Muscle layer of duodenum (tissue), 2 donors: ENCODE measurements around the gene TUBA3D.
"Not testable (repeated sequence)": the region's sequence is repeated elsewhere in the genome, so short reads cannot be mapped to it uniquely, and the experiment has no call there.

ENCODE experiments used
- H3K27ac ChIP-seq: one replicate; pipeline ENCODE4 v1.7.0; 2013; ENCODE audit warnings: mild to moderate bottlenecking, low read length
- H3K27me3 ChIP-seq: one replicate; pipeline ENCODE4 v1.7.0; 2013; ENCODE audit warnings: low read depth, mild to moderate bottlenecking, control low read depth, low read length
- H3K36me3 ChIP-seq, 2 donors: one replicate each; pipeline ENCODE4 v1.7.0; 2013; ENCODE audit warnings: low read length in 2 of 2, control low read depth in 1 of 2, mild to moderate bottlenecking in 1 of 2; ENCODE audit not compliant: insufficient read depth in 2 of 2, control insufficient read depth in 1 of 2
- H3K4me1 ChIP-seq, 2 donors: one replicate each; pipeline ENCODE4 v1.7.0; 2013; ENCODE audit warnings: low read length in 2 of 2, mild to moderate bottlenecking in 2 of 2, control low read depth in 1 of 2, moderate library complexity in 1 of 2; ENCODE audit not compliant: insufficient read depth in 2 of 2, control insufficient read depth in 1 of 2
- H3K4me3 ChIP-seq, 2 donors: one replicate each; pipeline ENCODE4 v1.7.0; 2013; ENCODE audit warnings: low read length in 2 of 2, low read depth in 1 of 2, mild to moderate bottlenecking in 1 of 2
- H3K9me3 ChIP-seq, 2 donors: one replicate each; pipeline ENCODE4 v1.7.0; 2013; ENCODE audit warnings: low read length in 2 of 2, control low read depth in 1 of 2, mild to moderate bottlenecking in 1 of 2; ENCODE audit not compliant: control insufficient read depth in 1 of 2
- donor health status: healthy.

TUBA3D gene

DNA sequence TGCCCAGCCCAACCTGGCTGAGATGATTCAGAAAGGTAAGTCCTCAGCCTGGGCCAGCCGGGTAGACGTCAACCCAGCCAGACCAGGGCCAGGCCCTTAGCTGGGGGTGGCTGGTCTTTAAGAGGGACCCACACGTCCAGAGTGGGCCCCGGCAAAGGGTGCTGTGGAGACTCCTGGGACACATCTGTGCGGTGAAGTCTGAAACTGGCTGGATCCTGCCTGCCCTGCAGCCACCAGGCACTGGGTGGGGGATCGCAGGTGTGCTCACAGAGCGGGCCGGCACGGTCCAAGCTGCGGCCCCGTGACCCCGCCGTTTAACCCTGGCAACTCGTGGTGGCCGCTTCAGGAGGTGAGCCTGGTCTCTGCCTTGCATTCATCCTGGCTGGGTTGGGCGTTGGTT is 41.9 kb downstream of the TUBA3D start:
- H3K9me3 ChIP-seq, H3K27me3 ChIP-seq, H3K27ac ChIP-seq, H3K4me3 ChIP-seq, H3K4me1 ChIP-seq: not testable (repeated sequence)
- peaks cover 0 to 55% of the 10 kb centered on the region in 2 donors for H3K36me3 ChIP-seq

GRCh38 chr2:131518531-131518930 is 42.6 kb downstream of the TUBA3D start:
- H3K4me3 ChIP-seq, H3K4me1 ChIP-seq, H3K27me3 ChIP-seq, H3K9me3 ChIP-seq, H3K27ac ChIP-seq: not testable (repeated sequence)
- peaks cover 0 to 54% of the 10 kb centered on the region in 2 donors for H3K36me3 ChIP-seq

GRCh38 chr2:131519466-131519865 is 43.5 kb downstream of the TUBA3D start:
- no peaks in the 10 kb centered on the region for H3K4me1 ChIP-seq
- H3K9me3 ChIP-seq = no peaks in the 10 kb centered on the region
- no peaks in the 10 kb centered on the region for H3K27me3 ChIP-seq
- H3K27ac ChIP-seq = no peak overlapping the region
- H3K36me3 ChIP-seq = peaks cover 0 to 45% of the 10 kb centered on the region in 2 donors
- no peak overlapping the region for H3K4me3 ChIP-seq

DNA sequence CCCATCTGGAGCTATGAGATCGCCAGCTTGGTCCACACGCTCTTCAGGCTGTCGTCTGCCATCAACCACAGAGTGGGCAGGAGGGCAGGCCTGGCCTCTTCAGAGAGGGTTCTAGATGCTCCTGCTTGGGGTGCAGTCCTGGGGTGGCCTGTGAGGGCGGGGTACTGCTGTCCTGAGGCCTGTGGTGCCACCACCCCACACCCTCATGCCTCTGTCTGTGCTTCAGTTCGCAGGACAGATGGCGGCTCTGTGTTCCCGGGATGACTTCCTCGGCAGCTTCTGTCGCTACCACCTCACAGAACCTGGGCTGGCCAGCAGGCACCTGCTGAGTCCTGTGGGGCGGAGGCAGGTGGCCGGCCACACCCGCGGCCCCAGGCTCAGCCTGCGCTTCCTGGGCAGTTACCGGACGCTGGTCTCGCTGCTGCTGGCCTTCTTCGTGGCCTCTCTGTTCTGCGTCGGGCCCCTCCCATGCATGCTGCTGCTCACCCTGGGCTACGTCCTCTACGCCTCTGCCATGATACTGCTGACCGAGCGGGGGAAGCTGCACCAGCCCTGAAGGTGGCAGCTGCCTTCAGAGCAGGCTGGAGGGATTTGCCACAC is 44.1 kb downstream of the TUBA3D start:
- not testable (repeated sequence) for H3K9me3 ChIP-seq, H3K4me1 ChIP-seq, H3K27ac ChIP-seq, H3K4me3 ChIP-seq, H3K27me3 ChIP-seq
- peaks cover 0 to 41% of the 10 kb centered on the region in 2 donors for H3K36me3 ChIP-seq

DNA sequence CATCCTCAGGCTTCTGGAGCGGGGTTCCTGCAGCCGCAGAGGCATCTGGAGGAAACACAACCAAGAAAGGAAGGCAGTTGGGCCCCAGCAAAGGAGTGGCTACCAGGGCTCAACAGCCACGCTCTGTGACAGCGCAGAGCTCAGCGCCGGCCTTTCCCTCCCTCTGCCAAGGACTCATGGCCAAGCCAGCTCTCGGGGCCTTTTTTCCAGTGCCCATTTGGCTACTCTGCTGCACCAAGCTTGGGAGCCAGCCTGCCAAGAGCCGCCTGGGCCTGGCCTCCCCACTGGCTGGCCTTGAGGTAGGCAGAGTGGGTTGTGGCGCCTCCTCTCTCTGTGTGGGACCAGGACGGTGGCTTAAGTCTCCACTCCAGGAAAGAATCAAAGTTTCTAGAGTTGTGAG is 44.6 kb downstream of the TUBA3D start:
- Histone ChIP-seq H3K27ac (no peak overlapping the region), H3K9me3 (no peaks in the 10 kb centered on the region), H3K4me1 (no peaks in the 10 kb centered on the region), H3K36me3 (peaks cover 0 to 41% of the 10 kb centered on the region in 2 donors), H3K27me3 (no peaks in the 10 kb centered on the region), H3K4me3 (no peak overlapping the region)

GRCh38 chr2:131521524-131521923 is 45.6 kb downstream of the TUBA3D start:
- not testable (repeated sequence) for H3K9me3 ChIP-seq, H3K4me1 ChIP-seq, H3K27me3 ChIP-seq, H3K27ac ChIP-seq, H3K4me3 ChIP-seq
- peaks cover 0 to 40% of the 10 kb centered on the region in 2 donors for H3K36me3 ChIP-seq

DNA sequence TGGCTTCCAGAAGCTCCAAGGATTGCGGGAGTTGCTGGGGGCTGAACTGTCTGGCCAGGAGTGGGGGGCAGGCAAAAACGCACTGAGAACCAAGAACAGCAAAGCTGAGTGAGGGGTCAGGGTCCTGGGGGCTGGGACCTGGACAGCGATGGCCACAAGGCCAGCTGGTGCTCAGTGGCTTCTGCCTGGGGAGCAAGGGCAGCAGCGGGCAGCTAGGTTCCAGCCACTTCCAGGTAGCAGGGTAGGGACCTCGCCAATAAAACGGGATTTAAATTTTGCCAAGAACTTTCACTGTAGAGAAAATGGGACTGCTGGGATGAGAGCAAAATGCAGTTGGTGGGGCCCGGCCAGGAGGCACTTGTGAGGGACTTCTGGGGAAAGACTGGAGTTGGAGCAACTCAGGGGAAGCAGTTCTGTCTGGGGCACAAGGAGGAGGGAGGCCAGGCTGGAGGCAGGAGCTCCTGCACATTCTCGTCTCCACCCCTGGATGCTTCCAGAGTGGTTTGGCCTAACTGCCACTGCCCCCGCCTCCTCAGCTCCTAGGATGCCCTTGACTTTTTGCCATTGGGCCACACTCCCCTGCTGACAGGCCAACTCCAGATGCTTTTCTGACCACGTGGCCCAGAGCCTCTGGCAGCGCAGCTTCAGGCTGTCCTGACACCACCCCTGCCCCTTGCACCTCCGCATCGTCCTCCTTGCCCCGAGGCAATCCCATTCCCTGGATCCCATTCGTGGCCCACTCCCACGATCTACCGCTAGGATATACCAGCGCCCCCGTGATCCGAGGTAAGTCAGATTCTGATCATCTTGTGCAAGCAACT is 46.3 kb downstream of the TUBA3D start:
- Histone ChIP-seq H3K4me1 (no peaks in the 10 kb centered on the region), H3K27ac (no peak overlapping the region), H3K4me3 (no peak overlapping the region), H3K9me3 (no peaks in the 10 kb centered on the region), H3K27me3 (no peaks in the 10 kb centered on the region), H3K36me3 (peaks cover 0 to 34% of the 10 kb centered on the region in 2 donors)

GRCh38 chr2:131525256-131525655 is 49.3 kb downstream of the TUBA3D start:
- H3K27ac ChIP-seq, H3K36me3 ChIP-seq, H3K4me3 ChIP-seq, H3K27me3 ChIP-seq, H3K9me3 ChIP-seq, H3K4me1 ChIP-seq: not testable (repeated sequence)

DNA sequence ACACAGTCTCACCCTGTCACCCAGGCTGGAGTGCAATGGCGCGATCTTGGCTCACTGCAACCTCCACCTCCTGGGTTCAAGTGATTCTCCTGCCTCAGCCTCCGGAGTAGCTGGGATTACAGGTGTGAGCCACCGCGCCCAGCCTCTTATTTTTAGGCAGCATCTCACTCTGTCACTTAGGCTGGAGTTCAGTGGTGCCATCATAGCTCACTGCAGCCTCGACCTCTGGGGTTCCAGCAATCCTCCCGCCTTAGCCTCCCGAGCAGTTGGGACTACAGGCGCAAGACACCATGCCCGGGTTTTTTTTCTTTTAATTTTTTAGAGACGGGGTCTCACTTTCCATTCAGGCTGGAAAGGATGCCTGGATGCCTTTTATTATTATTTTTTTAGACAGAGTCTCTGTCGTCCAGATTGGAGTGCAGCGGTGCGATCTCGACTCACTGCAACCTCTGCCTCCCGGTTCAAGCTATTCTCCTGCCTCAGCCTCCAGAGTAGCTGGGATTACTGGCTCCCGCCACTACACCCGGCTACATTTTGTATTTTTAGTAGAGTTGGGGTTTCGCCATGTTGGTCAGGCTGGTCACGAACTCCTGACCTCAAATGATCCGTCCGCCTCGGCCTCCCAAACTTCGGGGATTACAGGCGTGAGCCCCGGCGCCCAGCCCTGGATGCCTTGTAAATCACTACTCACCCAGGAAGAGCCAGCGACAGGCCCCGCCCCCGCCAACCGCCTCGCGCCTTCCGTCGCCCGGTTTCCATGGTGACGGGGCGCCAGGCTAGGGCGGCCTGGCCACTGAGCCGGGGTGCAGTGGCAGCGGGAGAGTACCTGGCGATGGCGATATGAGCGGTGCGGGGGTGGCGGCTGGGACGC is 51.4 kb downstream of the TUBA3D start, which contains the start of gene CCDC74A:
CCDC74A (plus strand) TSS at position 758 of the 871 bp plus-strand sequence; CDS start at position 841, 83 bp downstream.
- not testable (repeated sequence) for H3K4me1 ChIP-seq, H3K9me3 ChIP-seq, H3K27me3 ChIP-seq, H3K27ac ChIP-seq, H3K36me3 ChIP-seq
- peak within 1 kb of the TSS in 1 of 2 donors; percentile 56 for H3K4me3 ChIP-seq

DNA sequence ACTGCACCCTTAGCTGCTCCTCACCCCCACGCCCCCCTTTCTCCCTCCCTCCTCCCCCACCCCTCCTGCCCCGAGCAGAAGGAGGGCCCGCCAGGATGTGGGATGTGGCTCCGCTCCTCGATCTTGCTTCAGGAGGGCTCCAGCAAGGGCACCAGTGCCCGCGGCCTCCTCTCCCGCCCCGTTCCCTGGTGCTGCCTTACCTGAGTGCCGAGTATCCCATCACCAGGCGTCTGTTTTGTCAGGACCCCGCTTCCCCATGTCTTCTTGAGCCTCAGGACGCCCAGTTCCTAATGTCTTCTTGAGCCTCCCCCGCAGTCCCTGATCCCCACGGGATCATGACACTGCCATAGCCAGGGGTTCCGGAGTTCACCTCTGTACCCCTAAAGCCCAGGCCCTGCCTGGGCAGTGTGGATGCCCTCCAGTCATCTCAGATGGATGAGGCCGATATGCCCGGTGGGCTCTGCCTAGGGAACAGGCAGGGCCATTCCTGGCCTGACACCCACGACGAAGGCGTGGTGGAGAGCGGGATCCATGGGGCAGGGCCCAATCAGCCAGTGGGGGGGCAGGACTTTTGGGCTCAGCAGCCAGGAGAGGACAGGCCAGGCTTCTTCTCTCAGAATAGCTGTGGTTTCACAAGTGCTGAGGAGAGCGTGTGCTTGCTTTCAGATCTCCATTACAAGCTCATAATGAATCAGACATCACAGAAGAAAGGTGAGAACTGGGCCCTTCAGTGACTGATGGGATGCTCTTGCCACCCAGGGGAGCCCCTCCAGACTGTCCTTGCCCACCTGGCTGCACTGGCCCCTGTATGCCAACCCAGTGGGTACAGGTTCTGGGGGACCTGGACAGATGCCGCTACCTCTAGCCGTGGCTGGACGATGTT is 53.3 kb downstream of the TUBA3D start:
- not testable (repeated sequence) for H3K4me1 ChIP-seq, H3K36me3 ChIP-seq, H3K9me3 ChIP-seq, H3K27me3 ChIP-seq, H3K4me3 ChIP-seq, H3K27ac ChIP-seq
